ENCODE results near the gene MLLT6. TPM values are rescaled to one million over a fixed set of nuclear protein-coding genes. Genes with fewer than 3 reads are reported as not detected.
A peak's percentile ranks its signal among the peaks of the same experiment; 100 is the strongest.

MLLT6 gene
- total and polyA plus RNA-seq, 10 donors, result 27.3 to 244 (median 143) TPM

- 90 to 95% (median 95%) methylated on average over 16 of the region's 16 CpGs for WGBS, 5 donors
- DNase-seq, result no peak
- H3K9me3 ChIP-seq, result no peaks in the 10 kb centered on the region
- H3K36me3 ChIP-seq, result peaks cover 0 to 54% (median 2%) of the 10 kb centered on the region in 6 donors
- TF ChIP-seq CTCF (IDR thresholded peaks at IDR 0.05 in 8 of 11, conservative IDR thresholded peaks at IDR 0.05 in 3 of 11) (no peak), POLR2AphosphoS5 (IDR thresholded peaks at IDR 0.05) (no peak), POLR2A (IDR thresholded peaks at IDR 0.05) (no peak)
- peaks cover 0 to 62% (median 29%) of the 10 kb centered on the region in 6 donors for H3K4me1 ChIP-seq
- no peak overlapping the region for H3K27ac ChIP-seq
- intact Hi-C loops (cut with DNase I; ENCODE audit: low total_unique reads), result no loop called here
- H3K27me3 ChIP-seq (replicated peaks in 1 of 7), result peaks cover 0 to 4% (median 0%) of the 10 kb centered on the region in 7 donors
- no peak overlapping the region for H3K4me3 ChIP-seq
Observed at GRCh38 chr17:38738686-38739085, 33.6 kb downstream of the MLLT6 start.

DNA sequence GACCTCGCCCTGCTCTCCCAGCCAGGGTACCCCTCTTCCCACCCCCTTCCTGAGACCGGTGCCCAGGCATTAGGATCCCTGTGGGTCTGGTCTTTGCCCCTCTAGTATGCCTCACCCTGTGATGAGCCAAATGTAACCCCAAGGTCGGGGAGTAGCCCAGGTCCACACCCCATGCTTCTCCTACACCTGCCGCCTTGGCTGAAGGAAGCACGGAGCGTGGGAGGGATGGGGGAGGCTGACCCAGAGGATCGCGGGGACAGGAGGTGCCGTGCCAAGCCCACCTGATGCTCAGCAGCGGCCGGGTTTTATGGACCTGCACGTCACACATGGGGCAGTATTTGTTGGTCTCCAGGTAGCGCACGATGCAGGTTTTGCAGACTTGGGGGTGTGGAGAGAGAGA, 34.2 kb downstream of the MLLT6 start:
- 83 to 93% (median 89%) methylated on average over 11 to 14 of the region's 14 CpGs for WGBS, 5 donors

GRCh38 chr17:38740044-38740443, 35.0 kb downstream of the MLLT6 start:
- peaks cover 0 to 16% (median 0%) of the 10 kb centered on the region in 7 donors for H3K27me3 ChIP-seq (replicated peaks in 1 of 7)
- H3K27ac ChIP-seq, result no peak overlapping the region
- no peaks in the 10 kb centered on the region for H3K9me3 ChIP-seq
- TF ChIP-seq POLR2AphosphoS5 (IDR thresholded peaks at IDR 0.05) (peak in 1 of 3 donors; percentile 19), CTCF (IDR thresholded peaks at IDR 0.05 in 8 of 11, conservative IDR thresholded peaks at IDR 0.05 in 3 of 11) (no peak)
- no peak for DNase-seq
- WGBS, 5 donors, result 90 to 96% (median 94%) methylated on average over 15 to 19 of the region's 19 CpGs
- H3K4me3 ChIP-seq, result no peak overlapping the region
- intact Hi-C loops (cut with DNase I; ENCODE audit: low total_unique reads), result no loop called here
- H3K4me1 ChIP-seq, result peaks cover 0 to 58% (median 23%) of the 10 kb centered on the region in 6 donors
- H3K36me3 ChIP-seq, result peaks cover 0 to 45% (median 2%) of the 10 kb centered on the region in 6 donors

More for the DNA sequence above, 34.2 kb downstream of the MLLT6 start:
- no peaks in the 10 kb centered on the region for H3K9me3 ChIP-seq
- TF ChIP-seq CTCF (IDR thresholded peaks at IDR 0.05 in 8 of 11, conservative IDR thresholded peaks at IDR 0.05 in 3 of 11) (no peak), POLR2AphosphoS5 (IDR thresholded peaks at IDR 0.05) (peak in 2 of 3 donors; percentile 4 to 11)
- no peak overlapping the region for H3K4me3 ChIP-seq
- H3K4me1 ChIP-seq, result peaks cover 0 to 60% (median 26%) of the 10 kb centered on the region in 6 donors
- intact Hi-C loops (cut with DNase I; ENCODE audit: low total_unique reads), result no loop called here
- no peak for DNase-seq
- no peak overlapping the region for H3K27ac ChIP-seq
- peaks cover 0 to 9% (median 0%) of the 10 kb centered on the region in 7 donors for H3K27me3 ChIP-seq (replicated peaks in 1 of 7)
- H3K36me3 ChIP-seq, result peaks cover 0 to 48% (median 2%) of the 10 kb centered on the region in 6 donors

DNA sequence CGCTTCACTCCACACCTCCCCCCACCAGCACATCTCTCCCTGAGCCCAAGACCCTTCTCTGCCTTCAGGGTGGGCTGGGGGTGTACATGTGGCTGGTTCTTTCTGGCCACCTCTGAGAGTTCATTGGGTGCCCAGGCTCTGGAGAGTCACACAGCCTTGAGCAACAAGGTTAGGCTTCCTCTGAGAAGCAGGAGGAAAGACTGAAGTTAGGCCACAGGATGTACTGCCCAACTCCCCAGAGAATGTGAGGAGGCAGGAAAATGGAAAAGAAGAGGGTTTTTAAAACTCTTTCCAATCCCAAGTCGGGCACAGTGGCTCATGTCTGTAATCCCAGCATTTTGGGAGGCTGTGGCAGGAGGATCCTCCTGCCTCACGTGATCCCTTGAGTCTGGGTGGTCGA, 35.7 kb downstream of the MLLT6 start:
- peaks cover 0 to 38% (median 2%) of the 10 kb centered on the region in 6 donors for H3K36me3 ChIP-seq
- TF ChIP-seq POLR2A (IDR thresholded peaks at IDR 0.05) (no peak), POLR2AphosphoS5 (IDR thresholded peaks at IDR 0.05) (no peak), CTCF (IDR thresholded peaks at IDR 0.05 in 8 of 11, conservative IDR thresholded peaks at IDR 0.05 in 3 of 11) (no peak)
- no peak overlapping the region for H3K4me3 ChIP-seq
- intact Hi-C loops (cut with DNase I; ENCODE audit: low total_unique reads), result no loop called here
- DNase-seq, result no peak
- 59 to 82% (median 70%) methylated on average over 4 of the region's 4 CpGs for WGBS, 5 donors
- peak overlapping the region in 2 of 8 donors; percentile 14 to 27 for H3K27ac ChIP-seq
- no peaks in the 10 kb centered on the region for H3K9me3 ChIP-seq
- peaks cover 0 to 58% (median 24%) of the 10 kb centered on the region in 6 donors for H3K4me1 ChIP-seq
- peaks cover 0 to 21% (median 0%) of the 10 kb centered on the region in 7 donors for H3K27me3 ChIP-seq (replicated peaks in 1 of 7)
